GM19351 (cell line): ENCODE data around the gene YJU2.
"Not testable (repeated sequence)": the region's sequence is repeated elsewhere in the genome, so short reads cannot be mapped to it uniquely, and the experiment has no call there.

Experiments used
- ATAC-seq: cut with Tn5 transposase; IDR thresholded peaks from one replicate; pipeline ENCODE4 v1.9.1; 2021; ENCODE audit warnings: mild to moderate bottlenecking, moderate library complexity; ENCODE audit not compliant: unreplicated experiment

Gene YJU2

GRCh38 chr19:4267101-4267900 lies 20.4 kb downstream of the YJU2 start:
- no peak for ATAC-seq

DNA sequence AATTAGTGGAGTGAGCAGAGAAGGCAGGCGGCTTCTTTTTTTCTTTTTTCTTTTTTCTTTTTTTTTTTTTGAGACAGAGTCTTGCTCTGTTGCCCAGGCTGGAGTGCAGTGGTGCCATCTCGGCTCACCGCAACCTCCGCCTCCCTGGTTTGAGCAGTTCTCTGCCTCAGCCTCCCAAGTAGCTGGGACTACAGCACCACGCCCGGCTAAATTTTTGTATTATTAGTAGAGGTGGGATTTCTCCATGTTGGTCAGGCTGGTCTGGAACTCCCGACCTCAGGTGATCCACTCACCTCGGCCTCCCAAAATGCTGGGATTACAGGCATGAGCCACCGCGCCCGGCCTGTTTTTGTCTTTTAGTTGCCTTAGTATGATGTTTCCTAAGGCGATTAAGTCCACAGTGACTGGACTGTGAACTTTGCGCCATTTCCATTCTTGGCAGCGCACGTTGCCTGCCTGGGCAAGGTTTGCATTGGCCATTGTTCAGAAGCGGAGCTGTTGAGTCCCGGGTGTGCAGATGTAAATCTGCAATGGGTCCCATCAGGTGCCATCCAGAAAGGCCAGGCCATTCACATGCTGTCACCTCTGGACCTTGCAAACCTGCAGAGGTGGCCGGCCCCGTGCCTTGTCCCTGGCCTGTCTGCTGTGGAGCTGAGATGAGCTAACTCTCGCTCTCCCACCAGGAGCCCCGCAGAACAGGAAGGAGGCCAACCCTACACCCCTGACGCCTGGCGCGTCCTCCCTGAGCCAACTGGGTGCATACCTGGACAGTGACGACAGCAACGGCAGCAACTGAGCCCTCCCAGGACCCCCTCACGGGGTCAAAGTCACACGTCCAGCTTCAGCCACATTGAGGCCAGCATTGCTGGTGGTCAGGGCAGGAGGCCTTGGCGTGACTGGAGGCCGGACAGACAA lies 21.3 kb downstream of the YJU2 start:
- no peak for ATAC-seq

GRCh38 chr19:4268816-4269430 lies 22.0 kb downstream of the YJU2 start:
- no peak for ATAC-seq

GRCh38 chr19:4272894-4273293 lies 26.0 kb downstream of the YJU2 start:
- no peak for ATAC-seq

DNA sequence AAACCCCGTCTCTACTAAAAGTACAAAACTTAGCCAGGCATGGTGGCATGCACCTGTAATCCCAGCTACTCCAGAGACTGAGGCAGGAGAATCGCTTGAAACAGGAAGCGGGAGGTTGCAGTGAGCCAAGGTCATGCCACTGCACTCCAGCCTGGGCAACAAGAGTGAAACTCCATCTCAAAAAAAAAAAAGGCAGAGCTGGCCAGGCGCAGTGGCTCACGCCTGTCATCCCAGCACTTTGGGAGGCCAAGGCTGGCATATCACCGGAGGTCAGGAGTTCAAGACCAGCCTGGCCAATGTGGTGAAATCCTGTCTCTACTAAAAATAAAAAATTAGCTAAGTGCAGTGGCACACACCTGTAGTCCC lies 27.4 kb downstream of the YJU2 start:
- not testable (repeated sequence) for ATAC-seq

DNA sequence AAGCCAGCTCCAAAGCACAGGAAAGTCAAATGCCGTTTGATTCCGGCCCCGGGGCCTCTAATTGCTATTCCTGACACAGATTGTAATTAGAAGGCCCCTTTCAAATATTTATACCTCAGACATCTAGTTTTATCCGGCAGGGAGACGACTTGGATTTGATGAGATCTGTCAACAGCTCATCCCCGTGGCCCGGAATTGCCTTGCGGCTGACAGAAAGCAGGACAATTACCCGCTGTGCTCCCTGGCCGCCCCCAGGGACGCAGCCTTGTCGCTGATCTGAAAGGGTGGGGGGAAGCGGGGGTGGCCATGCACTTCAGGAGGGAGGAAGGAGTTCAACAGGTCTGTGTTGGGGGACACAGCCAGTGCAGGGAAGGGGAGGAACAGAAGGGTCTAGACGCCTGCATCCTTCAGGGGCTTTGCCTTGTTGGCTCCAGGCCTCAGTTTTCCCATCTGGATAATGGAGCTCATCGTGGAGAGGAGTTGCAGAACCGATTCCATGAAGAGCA lies 30.4 kb downstream of the YJU2 start:
- ATAC-seq, result no peak

- ATAC-seq, result no peak
These were observed 31.1 kb downstream of the YJU2 start for GRCh38 chr19:4278010-4278409.

DNA sequence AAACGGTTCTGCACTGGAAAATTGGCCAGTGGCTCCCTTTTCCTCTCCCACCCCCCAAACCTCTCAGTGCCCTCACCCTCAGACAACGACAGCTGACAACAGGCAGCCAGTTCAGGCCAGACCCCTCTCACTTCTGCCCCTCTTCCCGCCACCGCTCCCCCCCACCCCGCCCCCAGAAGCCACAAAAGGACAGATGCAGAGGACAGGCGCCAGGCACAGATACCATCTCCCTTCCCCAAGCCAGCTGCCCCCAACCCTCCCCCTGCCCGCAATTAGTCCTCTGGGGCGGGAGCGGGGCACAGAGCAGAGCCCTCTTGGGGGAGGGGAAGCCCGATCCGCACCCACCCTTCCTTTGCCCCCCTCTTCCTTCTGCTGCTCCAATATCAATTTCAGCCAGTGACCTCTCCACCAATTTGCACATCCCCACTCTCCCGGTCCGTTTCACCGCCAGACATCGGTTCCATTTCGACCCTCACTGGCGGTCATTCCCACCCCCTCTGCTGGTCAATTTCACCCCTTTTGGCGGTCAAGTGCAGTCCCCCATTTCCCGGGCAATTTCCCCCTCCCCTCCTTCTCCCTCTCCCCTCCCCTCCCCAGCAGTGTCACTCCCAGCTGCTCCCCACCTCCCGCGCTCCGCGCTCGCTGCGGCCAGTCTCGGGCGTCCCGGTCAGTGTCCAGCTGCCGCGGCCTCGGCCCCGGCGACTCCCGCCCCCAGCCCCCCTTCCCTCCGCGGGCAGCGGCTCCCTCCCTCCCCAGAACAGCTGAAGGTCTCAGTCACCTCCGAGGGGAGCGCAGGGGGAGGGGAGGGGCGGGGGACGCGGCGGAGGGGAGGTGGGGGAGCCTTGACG lies 31.8 kb downstream of the YJU2 start, which contains the start of gene SHD:
Gene SHD (plus strand): TSS at position 848 of the 848 bp plus-strand sequence. CDS start 798 bp downstream, outside the sequence.
- ATAC-seq, result no peak

DNA sequence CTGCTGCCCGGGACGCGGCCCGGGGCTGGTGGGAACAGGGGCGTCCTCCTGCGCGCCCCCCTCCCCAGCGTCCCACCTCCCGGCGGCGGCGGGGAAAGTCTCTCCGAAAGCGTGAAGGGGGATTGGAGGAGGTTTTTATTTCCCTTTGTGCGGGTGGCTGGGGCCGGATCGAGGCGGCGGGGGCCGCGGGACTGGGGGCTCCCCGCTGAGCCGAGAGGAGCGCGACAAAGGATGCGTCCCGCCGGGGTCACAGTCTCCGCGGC lies 32.3 kb downstream of the YJU2 start:
- no peak for ATAC-seq

GRCh38 chr19:4279530-4280422 lies 32.9 kb downstream of the YJU2 start:
- no peak for ATAC-seq

- ATAC-seq, result no peak
These were observed 37.5 kb downstream of the YJU2 start for GRCh38 chr19:4284176-4284958.

- no peak for ATAC-seq
These were observed 38.1 kb downstream of the YJU2 start for GRCh38 chr19:4284974-4285373.

GRCh38 chr19:4286141-4286540 lies 39.3 kb downstream of the YJU2 start:
- not testable (repeated sequence) for ATAC-seq

DNA sequence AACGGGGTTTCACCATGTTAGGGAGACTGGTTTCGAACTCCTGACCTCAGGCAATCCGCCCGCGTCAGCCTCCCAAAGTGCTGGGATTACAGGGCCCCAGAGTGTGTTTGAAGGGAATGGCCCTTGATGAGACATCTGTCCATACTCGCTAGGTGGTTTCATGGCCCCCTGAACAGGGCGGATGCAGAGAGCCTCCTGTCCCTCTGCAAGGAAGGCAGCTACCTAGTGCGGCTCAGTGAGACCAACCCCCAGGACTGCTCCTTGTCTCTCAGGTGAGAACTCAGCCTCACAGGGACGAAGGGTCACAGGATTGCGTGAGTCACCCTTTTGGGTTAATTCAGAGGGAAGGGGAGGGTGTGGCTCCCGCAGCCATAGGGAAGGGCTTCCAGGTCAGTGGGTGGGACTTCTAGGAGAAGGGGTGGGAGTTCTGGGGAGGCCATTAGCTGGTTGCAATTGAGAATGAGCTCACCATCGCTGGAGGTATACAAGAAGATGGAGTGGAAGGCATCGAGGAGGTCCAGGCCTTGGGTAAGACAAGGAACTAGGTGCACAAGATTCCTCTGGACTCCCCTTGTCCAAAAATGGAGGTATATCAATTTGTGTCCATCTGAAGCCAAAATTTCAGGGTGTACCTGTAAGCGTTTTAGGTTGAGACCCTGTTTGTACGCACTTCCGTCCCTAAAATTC lies 41.4 kb downstream of the YJU2 start:
- no peak for ATAC-seq

DNA sequence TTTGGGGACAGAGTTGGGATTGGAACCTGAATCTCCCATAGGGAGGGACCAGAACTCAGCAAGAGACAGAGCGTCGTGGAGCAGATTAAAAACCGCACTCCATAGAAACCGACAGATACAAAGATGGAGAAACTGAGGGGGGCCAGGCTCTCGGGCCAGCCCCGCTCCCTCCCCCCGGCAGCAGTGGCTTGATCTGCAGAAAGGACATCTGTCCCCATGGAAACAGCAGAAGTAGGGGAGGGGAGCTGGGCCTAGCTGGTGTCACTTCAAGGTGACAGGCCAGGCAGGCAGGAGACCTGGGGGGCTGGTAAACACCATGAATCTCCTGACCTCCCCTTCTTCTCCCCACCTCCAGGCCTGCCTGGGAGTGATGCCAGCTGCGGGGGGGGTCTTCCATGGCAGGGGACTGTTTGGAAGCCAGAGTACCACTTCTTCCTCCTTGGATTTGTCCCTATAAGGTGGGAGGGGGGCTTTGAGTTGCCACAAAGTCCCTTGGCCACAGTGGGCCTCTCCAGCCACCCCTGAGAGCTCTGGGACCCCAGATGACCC lies 44.4 kb downstream of the YJU2 start:
- ATAC-seq, result no peak

GRCh38 chr19:4292515-4292914 lies 45.6 kb downstream of the YJU2 start:
- no peak for ATAC-seq

- no peak for ATAC-seq
These were observed 47.5 kb downstream of the YJU2 start for GRCh38 chr19:4294389-4294788.
